LNCAP (cell line): ENCODE data around the gene IFNW1.
"Not testable (repeated sequence)": the region's sequence is repeated elsewhere in the genome, so short reads cannot be mapped to it uniquely, and the experiment has no call there.

ENCODE experiments used
- CTCF ChIP-seq: fragments of 450-650 bp; IDR thresholded peaks from 2 replicates; pipeline ENCODE4 v1.5.1; 2017; ENCODE audit warnings: mild to moderate bottlenecking

IFNW1 gene

GRCh38 chr9:21141427-21141882 lies at the start of gene IFNW1:
TSS of gene IFNW1 (minus strand) at chr9:21141832. CDS start at chr9:21141570, 262 bp downstream.
- TF ChIP-seq CTCF, result peak; percentile 16; the same call in 1 of the 2 replicates

- not testable (repeated sequence) for TF ChIP-seq CTCF
Observed at GRCh38 chr9:21187487-21187886, 45.9 kb upstream of the IFNW1 start, which contains the start of gene IFNA4. TSS of gene IFNA4 (minus strand) at chr9:21187587. CDS start at chr9:21187531, 56 bp downstream.

GRCh38 chr9:21182810-21183736 lies 41.4 kb upstream of the IFNW1 start:
- TF ChIP-seq CTCF, result peak; percentile 53

- TF ChIP-seq CTCF, result no peak
Observed at GRCh38 chr9:21174671-21175070, 33.0 kb upstream of the IFNW1 start.

GRCh38 chr9:21172156-21172555 lies 30.5 kb upstream of the IFNW1 start:
- no peak for TF ChIP-seq CTCF

- TF ChIP-seq CTCF, result no peak
Observed at GRCh38 chr9:21171351-21171750, 29.7 kb upstream of the IFNW1 start.

- TF ChIP-seq CTCF, result not testable (repeated sequence)
Observed at GRCh38 chr9:21166560-21166959, 24.9 kb upstream of the IFNW1 start, which contains the start of gene IFNA21. TSS of gene IFNA21 (minus strand) at chr9:21166660. CDS start at chr9:21166612, 48 bp downstream.
